Measurements from ENCODE around the gene IL3RA.

DNA sequence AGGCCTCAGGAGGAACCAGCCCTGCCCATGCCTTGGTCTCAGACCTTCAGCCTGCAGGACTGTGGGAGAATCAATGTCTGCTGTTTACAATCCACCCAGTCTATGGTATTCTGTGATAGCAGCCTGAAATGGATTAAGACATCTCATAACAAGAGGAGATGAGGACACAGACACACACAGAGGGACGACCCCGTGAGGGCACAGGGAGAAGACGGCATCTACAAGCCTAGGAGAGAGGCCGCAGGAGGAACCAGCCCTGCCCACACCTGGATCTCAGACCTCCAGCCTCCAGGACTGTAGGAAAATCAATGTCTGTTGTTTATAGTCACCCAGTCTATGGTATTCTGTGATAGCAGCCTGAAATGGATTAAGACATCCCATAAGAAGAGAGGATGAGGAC, 52.1 kb downstream of the IL3RA start:
- TF ChIP-seq POLR2A (IDR thresholded peaks at IDR 0.05; ENCODE audit: low read depth, low read length) (no peak), TAF1 (IDR thresholded peaks at IDR 0.05; ENCODE audit: borderline replicate concordance, low read depth, low read length) (no peak)

Measured in GM12892 (cell line).